Stimulated activated CD4-positive, alpha-beta T cell treated with anti-CD3 and anti-CD28 coated beads, Interleukin-4, amount 100 ng/mL, for 24 hours (primary cell): ENCODE results near the gene MST1.

Experiments used
- DNase-seq: peaks from one replicate; pipeline ENCODE4 v3.0.0-alpha.2; 2020

The MST1 gene

DNA sequence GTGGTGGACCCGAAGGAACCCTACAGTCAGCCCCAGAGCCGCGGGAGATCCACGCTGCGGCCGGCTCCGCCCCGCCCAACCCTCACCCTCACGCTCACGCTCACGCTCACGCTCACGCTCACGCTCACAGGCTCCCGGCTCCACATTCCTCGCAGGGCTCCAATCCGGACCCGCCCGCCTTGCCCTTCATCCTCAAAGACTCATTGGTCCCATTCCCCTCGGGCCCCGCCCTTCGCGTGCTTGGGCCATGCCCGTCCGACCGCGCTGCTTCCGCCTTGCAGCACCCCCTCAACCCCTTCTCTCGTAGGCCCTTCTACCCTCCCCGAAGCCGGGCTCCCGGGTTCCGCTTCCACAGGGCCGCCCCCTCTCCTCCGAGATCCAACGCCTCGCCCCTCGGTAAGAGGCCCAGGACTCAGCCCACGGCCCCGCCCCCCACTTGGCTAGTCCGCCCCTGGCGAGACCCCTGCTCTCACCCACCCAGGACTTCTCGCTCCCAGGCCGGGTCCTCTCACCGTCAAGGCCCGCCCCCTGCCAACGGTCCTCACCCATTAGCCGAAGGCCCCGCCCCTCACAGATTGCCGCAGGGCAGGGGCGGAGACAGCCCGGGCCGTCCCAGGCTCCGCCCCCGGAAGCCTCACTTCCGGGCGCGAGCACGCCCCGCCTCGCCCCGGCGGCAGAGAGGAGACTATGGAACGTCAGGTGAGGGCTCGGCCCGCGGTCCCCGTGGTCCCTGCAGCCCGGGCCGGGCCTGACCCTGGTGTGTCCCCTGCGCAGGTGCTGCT lies 15.4 kb downstream of the MST1 start, which contains the start of gene APEH:
TSS of gene APEH (plus strand) at position 637 of the 782 bp plus-strand sequence. CDS start at position 688, 51 bp downstream.
- peak; percentile 98 for DNase-seq

DNA sequence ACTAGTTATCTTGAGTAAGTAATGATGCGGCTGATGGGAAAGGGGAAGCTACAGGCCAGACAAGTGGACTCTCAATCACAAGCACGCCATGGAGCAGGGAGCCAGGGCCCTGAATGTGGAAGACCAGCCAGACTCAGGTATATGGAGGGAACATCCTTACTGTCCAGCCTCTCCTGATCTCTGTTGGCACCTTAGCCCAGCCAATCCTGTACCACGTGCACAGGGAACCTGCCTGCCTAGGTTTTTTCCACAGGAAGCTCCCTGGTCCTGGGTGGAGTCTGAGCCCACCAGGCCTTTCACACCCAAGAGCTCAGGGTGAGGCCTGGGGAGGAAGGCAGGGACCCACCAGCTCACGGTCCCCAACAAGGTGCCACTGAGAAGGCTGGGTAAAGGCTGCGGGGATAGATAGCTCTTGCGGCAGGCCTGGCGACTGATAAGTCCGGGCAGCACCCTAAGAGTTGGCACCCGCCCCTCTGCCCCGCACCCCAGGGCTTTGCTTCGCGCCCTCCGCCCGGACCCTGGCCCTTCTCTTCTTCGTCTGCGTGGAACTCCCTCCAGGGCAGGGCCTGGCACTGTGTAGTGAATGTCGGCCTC lies 16.1 kb downstream of the MST1 start:
- no peak for DNase-seq

DNA sequence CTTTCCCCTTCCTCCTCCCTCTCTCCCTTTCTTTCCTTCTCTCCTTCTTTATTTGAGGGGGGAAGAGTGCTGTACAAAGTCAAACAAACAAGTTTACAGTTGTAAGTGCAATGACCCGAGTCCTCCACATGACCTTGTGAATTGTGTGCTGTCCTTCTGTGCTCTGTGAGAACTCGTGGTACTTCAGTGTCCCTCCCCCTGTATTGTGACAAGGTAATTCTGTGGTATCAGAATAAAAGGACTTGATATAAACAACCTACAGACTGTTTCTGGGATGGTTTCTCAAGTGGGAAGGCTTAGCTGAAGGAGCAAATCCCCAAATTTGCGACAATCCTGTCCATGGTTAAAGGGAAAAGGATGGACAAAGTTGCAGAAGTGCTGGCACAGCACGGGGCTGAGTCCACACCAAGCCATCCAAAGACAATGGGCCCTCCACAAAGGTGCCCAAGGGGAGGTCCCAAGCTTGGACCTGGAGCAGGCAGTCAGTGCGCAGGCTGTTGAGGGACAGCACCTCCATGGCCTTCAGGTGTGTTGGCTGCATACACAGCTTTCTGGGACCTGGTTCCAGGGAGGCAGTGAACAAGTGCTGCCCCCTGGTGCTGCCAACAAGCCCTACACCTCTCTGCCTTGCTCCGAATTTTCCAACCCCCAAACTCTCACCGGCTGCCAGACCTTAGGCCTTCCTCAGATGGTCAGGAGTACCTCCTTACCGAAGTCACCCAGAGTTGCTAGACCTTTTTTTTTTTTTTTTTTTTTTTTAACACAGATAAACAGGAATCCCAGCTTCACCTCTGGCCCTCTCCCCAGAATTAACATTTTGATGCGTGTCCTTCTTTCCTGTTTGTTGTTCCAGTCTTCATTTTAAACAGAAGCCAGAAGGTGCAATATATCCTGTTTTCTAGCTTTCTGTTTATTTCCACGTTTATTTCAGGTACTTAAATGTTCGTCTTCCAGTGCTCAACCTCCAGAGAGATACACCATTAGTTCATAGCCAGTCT lies 17.7 kb downstream of the MST1 start:
- DNase-seq = peak; percentile 78

- DNase-seq = no peak
Observed at GRCh38 chr3:49670940-49671290, 18.4 kb downstream of the MST1 start.

DNA sequence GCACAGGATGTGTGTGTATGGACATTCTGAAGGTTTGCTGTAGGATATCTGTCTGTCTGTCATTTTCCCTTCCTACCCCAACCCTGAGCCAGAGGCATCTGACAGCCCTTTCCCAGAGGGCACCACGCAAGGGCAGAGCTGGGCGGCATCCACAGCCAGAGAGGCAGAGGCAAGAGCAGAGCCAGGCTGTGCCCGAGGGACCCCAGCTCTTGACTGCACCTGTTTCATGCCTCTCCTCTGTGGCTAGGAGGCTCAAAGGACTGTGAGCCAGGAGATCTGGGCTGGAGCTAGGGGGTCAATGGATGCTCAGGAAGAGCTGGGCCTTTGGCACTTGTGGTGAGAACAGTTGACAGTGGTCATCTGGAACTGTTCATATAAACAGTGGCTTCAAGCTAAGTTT lies 19.9 kb downstream of the MST1 start:
- no peak for DNase-seq

- DNase-seq = no peak
Observed at GRCh38 chr3:49668861-49669260, 20.4 kb downstream of the MST1 start.

GRCh38 chr3:49668414-49668797 lies 20.9 kb downstream of the MST1 start:
- no peak for DNase-seq

DNA sequence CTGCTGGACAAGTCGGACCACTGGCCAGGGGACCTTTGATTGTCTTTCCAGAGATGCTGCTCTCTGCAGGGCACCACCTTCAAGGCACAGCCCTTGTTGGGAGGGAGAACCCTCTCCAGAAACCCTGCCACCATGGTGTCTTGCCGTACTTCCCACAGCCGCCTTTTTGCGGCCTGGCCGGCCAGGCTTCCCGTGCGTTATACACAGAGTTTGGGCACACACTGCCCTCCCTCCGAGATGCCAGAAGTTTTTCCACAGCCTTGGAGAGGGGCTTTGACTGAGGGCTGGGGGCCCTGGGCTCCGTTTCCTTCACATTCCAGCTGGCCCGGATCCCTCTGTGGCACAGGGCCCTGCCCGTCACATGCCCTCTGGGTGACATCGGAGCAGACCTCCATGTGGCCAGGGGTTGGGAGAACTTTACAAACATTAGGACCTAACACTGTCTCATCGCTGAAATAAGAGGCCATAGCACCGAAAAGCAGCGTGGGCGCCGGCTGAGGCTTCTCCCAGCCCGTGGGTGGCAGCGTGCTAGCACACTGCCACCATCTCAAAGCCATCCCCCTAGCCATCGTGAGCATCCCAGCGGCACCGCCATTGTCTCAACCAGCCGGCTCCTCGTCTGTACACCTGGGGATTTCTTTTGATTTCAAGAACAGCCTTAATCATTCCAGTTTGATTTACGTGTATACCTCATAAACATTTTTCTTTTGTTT lies 21.4 kb downstream of the MST1 start:
- no peak for DNase-seq

GRCh38 chr3:49666592-49666991 lies 22.7 kb downstream of the MST1 start:
- no peak for DNase-seq

DNA sequence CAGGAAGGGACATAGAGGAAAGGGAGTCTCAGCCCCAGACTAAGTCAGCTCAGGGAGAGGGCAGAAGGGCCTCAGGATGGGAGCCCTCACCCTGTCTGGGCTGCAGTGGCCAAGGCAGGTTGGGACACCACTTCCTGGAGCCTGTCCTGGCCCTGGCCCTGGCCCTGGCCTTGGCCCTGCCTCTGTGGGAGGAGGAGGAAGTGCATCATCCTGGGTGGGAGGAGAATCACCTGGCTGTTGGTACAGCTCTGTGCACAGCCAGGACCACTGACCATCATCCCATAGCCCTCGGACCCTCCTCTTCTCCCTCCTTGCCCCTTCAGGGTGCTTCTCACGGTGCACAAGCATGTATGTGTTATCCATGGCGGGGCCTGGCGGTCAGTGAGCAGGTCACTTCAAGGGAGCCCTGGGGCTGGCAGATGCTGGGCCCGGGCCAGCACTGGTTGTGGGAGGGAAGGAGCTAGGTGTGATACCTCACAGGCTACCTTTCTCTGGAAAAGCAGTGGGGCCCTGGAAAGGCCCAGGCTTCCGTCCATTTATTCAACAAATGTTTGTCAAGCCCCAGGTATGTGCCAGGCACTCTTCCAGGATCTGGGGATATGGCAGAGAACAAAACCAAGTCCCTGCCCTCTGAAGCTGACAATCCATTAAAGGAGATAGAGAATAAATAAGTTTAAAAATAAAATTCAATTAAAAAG lies 23.3 kb downstream of the MST1 start:
- no peak for DNase-seq

- DNase-seq = no peak
Observed at GRCh38 chr3:49664300-49664699, 25.0 kb downstream of the MST1 start.

DNA sequence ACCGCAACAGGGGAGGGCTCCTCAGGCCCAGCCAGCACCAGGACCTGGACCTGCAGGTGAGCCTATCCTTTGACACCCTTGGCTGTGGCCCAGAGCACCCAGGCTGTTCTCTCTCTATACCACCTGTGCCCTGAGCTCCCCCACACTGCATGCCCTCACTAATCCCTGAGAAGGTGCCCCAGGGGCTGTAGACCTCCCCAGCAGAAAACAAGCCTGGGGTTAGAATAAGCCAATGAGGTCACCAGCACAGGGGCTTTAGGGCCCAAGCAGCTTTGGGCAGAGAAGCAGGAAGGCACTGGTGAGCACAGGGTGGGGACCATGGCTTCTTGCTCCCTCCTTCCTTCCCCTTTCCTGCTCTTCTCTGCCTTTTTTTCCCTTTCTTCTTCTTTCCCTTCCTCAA lies 25.4 kb downstream of the MST1 start:
- DNase-seq = no peak

- DNase-seq = no peak
Observed at GRCh38 chr3:49662720-49663413, 26.4 kb downstream of the MST1 start.

GRCh38 chr3:49662021-49662420 lies 27.3 kb downstream of the MST1 start:
- no peak for DNase-seq

GRCh38 chr3:49661281-49661680 lies 28.0 kb downstream of the MST1 start:
- DNase-seq = no peak

DNA sequence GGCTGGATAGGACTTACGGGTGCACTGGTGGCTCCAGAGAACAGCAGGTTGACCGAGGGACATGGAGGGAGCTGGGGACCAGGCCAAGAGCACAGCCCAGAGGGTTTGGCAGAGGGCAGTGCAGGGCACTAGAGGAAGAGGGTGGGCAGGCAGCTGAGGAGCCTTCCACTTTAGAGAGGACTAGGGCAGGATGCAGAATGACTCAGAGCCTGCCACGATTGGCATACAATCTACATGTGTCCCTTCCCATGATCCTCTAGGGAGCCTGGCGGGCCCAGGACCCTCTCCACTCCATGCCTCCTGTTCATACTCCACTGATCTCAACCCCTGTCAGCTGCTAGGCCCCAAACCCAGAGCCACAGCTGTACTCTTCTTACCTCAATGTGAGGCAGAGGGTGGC lies 29.5 kb downstream of the MST1 start:
- DNase-seq = no peak

DNA sequence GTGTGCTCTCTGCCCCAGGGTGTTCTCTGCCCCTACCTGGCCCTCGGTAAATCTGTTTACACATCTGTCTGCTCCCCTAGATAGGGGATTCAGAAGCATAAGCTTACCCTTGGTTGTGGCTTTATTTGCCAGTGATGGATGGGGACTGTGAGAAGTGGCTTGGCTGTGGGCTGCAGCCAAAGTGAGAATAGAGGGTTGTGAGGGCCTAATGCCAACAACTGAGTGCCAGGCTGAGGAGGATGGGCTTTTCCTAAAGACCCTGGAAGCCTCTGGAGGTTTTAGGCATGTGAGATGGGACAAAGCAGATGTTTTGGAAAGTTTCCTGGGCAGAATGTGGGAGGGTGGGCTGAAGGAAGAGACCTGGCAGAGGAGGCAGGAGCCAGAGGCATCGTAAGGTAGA lies 30.6 kb downstream of the MST1 start:
- DNase-seq = no peak

GRCh38 chr3:49657208-49657915 lies 31.9 kb downstream of the MST1 start:
- no peak for DNase-seq

DNA sequence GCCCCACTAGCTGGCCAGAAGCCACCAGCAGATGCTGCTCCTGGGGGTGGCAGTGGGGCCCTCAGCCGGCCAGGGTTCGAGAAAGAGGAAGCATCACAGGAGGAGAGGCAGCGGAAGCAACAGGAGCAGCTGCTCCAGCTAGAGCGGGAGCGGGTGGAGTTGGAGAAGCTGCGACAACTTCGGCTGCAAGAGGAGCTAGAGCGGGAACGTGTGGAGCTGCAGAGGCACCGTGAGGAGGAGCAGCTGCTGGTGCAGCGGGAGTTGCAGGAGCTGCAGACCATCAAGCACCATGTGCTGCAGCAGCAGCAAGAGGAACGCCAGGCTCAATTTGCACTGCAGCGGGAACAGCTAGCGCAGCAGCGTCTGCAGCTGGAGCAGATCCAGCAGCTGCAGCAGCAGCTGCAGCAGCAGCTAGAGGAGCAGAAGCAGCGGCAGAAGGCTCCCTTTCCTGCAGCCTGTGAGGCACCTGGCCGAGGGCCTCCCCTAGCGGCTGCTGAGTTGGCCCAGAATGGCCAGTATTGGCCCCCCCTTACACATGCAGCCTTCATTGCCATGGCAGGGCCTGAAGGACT lies 32.6 kb downstream of the MST1 start:
- DNase-seq = no peak

GRCh38 chr3:49655731-49656285 lies 33.5 kb downstream of the MST1 start:
- no peak for DNase-seq
